Subcutaneous preadipocyte (primary cell): ENCODE results near the gene CPSF6. TPM values are rescaled to one million over a fixed set of nuclear protein-coding genes. Genes with fewer than 3 reads are reported as not detected.

Source experiments
- total RNA-seq: library from RNA; depleted of rRNA; stranded (reverse); fragments of >200 nt; gene quantifications from 2 replicates; pipeline ENCODE4 v1.2.3, GENCODE V29; 2012

The CPSF6 gene
- total RNA-seq = 23.5 and 32.3 TPM in 2 replicates

GRCh38 chr12:69239352-69239921 lies at the start of gene CPSF6:
TSS of gene CPSF6 (plus strand) at chr12:69239569. CDS start at chr12:69239647, 78 bp downstream.

Other genes with a start within 250 kb of the CPSF6 start
- not detected in 2 replicates for gene LYZ, start 108.8 kb downstream of the CPSF6 start, total RNA-seq
- 14.7 and 17.6 TPM in 2 replicates for gene YEATS4, start 120.2 kb downstream of the CPSF6 start, total RNA-seq
- gene FRS2, start 230.8 kb downstream of the CPSF6 start, total RNA-seq = 23.1 and 23.7 TPM in 2 replicates